Colonic mucosa (tissue), 4 donors: ENCODE data around the gene NT5C. TPM values are rescaled to one million over a fixed set of nuclear protein-coding genes. Genes with fewer than 3 reads are reported as not detected.
A peak's percentile ranks its signal among the peaks of the same experiment; 100 is the strongest.

Experiments
- DNase-seq: peaks from one replicate; pipeline ENCODE4 v3.0.0-alpha.2; 2020
- H3K27ac ChIP-seq: fragments of 200-600 bp; one replicate; pipeline ENCODE4 v1.8.0; 2021
- H3K27me3 ChIP-seq: fragments of 200-600 bp; one replicate; pipeline ENCODE4 v1.8.0; 2021
- H3K36me3 ChIP-seq: fragments of 200-600 bp; one replicate; pipeline ENCODE4 v1.8.0; 2021
- H3K4me1 ChIP-seq: fragments of 200-600 bp; one replicate; pipeline ENCODE4 v1.8.0; 2021; ENCODE audit warnings: mild to moderate bottlenecking
- H3K4me3 ChIP-seq: fragments of 200-600 bp; one replicate; pipeline ENCODE4 v1.8.0; 2021
- H3K9ac ChIP-seq, 2 donors: one replicate each; pipeline ENCODE4 v1.7.0; 2013; ENCODE audit warnings: control low read depth in 2 of 2, low read depth in 2 of 2, low read length in 2 of 2
- H3K9me3 ChIP-seq: fragments of 200-600 bp; one replicate; pipeline ENCODE4 v1.8.0; 2021
- CTCF ChIP-seq: fragments of 200-600 bp; IDR thresholded peaks from one replicate; pipeline ENCODE4 v1.8.0; 2022; ENCODE audit warnings: antibody characterized with exemption, mild to moderate bottlenecking
- intact Hi-C: fragments of 100-400 bp; cut with DNase I; formaldehyde crosslinking; loops from one replicate; pipeline ENCODE4 v1.14.1; 2022
- total RNA-seq, 2 donors: library from RNA; stranded (reverse); fragmentation: NEBNext Ultra II Directional in 1 of 2; extraction: Animal tissue kit (Norgen Biotek cat#: 25700) in 1 of 2; gene quantifications; one replicate each; pipeline ENCODE4 v1.2.1, GENCODE V29; 2021
- donor health status: healthy.
- donor health status: DM: no; HTN: no; CAD: no.
- donor health status: DM: no; HTN: no; CAD: no.

Gene NT5C
- total RNA-seq, 2 donors from 2014 or later, result 72.3 to 94.9 TPM

DNA sequence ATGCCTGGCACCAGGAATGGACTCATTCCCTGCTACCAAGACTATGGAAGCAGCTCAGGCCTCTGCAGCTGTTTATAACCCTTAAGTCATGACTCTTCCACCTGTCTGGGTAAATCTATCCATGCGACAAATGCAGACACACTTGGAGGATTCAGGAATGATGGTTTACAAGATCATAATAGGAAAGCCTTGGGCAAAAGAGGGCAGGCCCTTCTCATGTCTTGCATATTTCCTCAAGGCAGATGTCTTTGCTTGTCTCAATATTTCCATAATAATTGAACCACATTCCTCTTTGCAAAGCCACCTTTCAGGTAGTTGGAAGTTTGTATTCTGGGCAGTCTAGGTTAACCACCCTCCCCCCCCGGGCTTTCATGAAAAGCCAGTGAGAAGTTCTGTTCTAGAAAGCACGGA lies 23.7 kb upstream of the NT5C start:
- intact Hi-C loops, result no loop called here
- Histone ChIP-seq H3K9me3 (no peaks in the 10 kb centered on the region), H3K4me1 (peaks cover 9% of the 10 kb centered on the region), H3K9ac (peak overlapping the region in 1 of 2 donors; percentile 91), H3K27ac (no peak overlapping the region), H3K27me3 (no peaks in the 10 kb centered on the region), H3K4me3 (no peak overlapping the region), H3K36me3 (no peaks in the 10 kb centered on the region)
- no peak for DNase-seq
- no peak for TF ChIP-seq CTCF

DNA sequence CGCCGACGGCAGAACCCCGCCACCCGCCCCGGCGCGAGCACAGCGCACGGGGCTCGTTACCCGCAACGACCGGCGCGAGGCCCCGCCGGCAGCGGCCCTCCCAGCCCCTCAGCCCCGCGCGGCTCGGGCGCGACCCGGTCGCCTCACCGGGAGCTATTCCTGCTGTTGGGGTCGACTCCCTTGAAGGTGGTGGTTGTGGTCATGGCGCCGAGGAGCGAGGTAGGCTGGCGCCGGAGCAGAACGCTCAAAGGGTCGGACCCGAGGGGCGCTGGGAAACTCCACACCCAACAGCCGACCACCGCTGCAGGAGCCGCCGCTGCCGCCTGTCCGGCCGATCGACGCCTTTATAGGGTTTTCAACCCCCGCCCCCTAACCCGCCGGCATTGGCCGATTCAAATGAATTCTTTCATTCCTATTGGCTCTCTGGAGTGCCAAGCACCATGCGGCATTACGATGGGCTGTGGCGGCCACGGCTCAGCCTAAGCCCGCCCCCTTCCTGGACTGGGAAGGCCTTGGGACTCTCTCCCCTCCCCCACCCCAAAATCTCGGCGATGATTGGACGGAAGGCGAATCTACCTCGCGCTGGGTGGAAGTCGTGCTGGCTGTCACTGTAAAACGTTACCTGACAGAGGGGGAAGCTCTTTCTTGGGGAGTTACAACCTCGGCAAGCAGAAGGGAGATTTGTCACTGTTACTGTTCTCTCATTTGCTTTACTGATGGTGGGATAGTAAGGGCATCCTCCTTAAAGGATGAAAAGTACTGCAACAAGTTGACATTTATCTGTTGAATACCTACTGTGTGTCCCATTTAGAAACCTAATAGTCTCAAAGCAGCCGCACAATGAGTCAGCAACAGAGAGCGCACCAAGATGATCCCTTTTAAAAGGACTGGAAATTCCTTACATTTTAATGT lies 22.9 kb upstream of the NT5C start, which contains the start of gene JPT1:
Gene JPT1, minus strand, starts transcription at position 318 of the 912 bp plus-strand sequence. Its CDS starts 115 bp downstream, at position 203.
- intact Hi-C loops, result no loop called here
- Histone ChIP-seq H3K27ac (peak within 1 kb of the TSS; percentile 73), H3K27me3 (no peaks in the 10 kb centered on the region), H3K4me1 (peaks cover 9% of the 10 kb centered on the region), H3K4me3 (peak within 1 kb of the TSS; percentile 86), H3K36me3 (no peaks in the 10 kb centered on the region), H3K9me3 (no peaks in the 10 kb centered on the region), H3K9ac (peak within 1 kb of the TSS; percentile 91 to 97)
- peak; percentile 100 for DNase-seq
- TF ChIP-seq CTCF, result no peak

GRCh38 chr17:75153780-75154194 lies 22.2 kb upstream of the NT5C start:
- H3K4me3 ChIP-seq, result peak overlapping the region; percentile 86
- TF ChIP-seq CTCF, result no peak
- H3K27me3 ChIP-seq, result no peaks in the 10 kb centered on the region
- peaks cover 9% of the 10 kb centered on the region for H3K4me1 ChIP-seq
- intact Hi-C loops, result no loop called here
- DNase-seq, result peak; percentile 36
- no peaks in the 10 kb centered on the region for H3K9me3 ChIP-seq
- H3K9ac ChIP-seq, result peak overlapping the region; percentile 91 to 97
- no peaks in the 10 kb centered on the region for H3K36me3 ChIP-seq
- peak overlapping the region; percentile 73 for H3K27ac ChIP-seq

- no peaks in the 10 kb centered on the region for H3K9me3 ChIP-seq
- intact Hi-C loops, result no loop called here
- peak; percentile 80 for DNase-seq
- no peak for TF ChIP-seq CTCF
- H3K9ac ChIP-seq, result peak overlapping the region; percentile 91 to 97
- H3K4me3 ChIP-seq, result peak overlapping the region; percentile 86
- no peaks in the 10 kb centered on the region for H3K27me3 ChIP-seq
- H3K4me1 ChIP-seq, result peaks cover 9% of the 10 kb centered on the region
- H3K27ac ChIP-seq, result peak overlapping the region; percentile 73
- H3K36me3 ChIP-seq, result no peaks in the 10 kb centered on the region
These were observed 21.6 kb upstream of the NT5C start for GRCh38 chr17:75152922-75153779.

GRCh38 chr17:75152523-75152921 lies 21.0 kb upstream of the NT5C start:
- no peaks in the 10 kb centered on the region for H3K27me3 ChIP-seq
- intact Hi-C loops, result no loop called here
- no peaks in the 10 kb centered on the region for H3K36me3 ChIP-seq
- peak overlapping the region in 1 of 2 donors; percentile 91 for H3K9ac ChIP-seq
- H3K9me3 ChIP-seq, result no peaks in the 10 kb centered on the region
- H3K4me3 ChIP-seq, result peak overlapping the region; percentile 86
- DNase-seq, result no peak
- H3K4me1 ChIP-seq, result peaks cover 9% of the 10 kb centered on the region
- no peak overlapping the region for H3K27ac ChIP-seq
- TF ChIP-seq CTCF, result no peak
